ENCODE measurements around the gene NPAS2.

Gene NPAS2

DNA sequence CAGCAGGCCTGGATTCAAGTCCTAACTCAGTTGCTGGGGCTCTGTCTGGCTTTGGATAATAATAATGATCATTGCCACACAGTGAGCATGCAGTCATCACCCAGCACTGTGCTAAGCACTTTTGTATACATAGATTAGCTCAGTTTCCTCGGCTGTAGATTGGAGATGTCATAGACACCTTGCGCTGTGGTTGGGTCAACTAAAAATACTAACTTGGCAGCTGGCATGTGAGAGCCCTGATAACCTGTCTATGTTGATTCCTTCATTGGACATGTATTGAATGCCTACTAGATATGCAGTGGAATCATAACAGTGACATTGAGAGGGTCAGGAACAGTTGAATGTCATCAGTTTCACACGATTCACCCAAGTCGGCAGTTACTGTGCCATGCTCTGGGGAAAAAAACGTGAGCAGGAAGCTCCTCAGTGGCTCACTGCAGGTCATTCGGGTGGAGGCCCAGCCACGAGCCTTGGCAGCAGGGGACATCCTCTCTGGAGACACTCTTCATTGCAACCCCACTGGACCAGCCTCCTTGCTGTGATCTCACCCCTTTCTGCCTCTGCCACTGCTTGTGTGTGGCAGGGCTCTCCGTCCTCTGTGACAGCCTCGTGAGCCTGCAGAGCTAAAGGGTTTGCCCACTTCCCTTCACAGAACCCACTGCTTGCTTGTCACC, 85.3 kb downstream of the NPAS2 start:
- DNase-seq (ENCODE audit: low spot score), result no peak

DNA sequence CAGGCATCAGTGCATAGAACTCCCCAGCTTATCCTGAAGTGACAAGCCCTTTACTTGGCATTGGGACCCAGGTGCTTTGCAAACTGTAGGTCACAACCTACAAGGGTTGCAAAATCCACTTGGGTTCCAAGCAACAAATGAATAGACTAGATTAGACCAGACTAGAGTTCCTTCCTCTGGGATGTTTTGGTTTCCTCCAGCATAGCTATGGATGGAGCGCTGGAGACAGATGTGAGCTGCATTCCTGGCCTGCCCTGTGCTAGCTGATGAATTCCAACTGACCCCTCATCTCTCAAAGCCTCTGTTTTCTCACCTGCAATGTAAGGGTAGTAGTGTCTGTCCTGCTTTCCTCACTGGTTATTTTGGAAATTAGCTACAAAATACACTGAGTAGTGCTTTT, 86.2 kb downstream of the NPAS2 start:
- no peak for DNase-seq (ENCODE audit: low spot score)

DNA sequence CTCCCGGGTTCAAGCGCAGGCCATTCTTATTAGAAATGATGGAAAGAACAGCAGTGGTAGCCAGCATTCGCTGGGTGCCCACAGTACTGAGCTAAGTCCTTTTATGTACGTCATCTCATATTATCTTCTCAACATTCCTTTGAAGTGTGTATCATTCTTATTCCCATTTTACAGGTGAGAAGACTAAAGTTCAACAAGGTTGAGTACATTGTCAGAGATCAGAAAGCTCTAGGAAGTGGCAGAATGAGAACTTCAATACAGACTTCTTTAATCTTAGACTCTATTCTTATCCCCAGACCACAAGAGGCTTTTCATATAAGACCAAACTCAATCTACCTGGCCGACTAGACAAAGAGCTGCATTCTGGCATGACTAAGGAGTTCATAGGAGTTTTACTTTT, 86.7 kb downstream of the NPAS2 start:
- no peak for DNase-seq (ENCODE audit: low spot score)

DNA sequence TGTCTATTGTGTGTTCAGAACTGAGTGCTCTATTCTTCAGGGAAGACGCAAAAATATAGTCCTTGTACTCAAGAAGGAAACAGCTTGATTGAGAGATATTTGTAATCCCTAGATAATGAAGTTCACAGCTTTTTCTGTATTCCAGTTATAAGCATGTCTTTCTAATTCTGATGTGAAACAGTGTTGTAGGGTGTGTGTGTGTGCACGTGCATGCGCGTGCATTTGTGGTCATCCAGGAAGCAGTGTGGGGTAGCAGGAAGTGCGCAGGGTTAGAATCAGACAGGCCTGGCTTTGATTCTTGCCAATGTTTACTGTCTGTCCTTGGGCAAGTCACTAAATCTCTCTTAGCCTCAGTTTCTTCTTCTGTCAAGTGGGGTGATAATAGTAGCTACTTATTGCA, 87.9 kb downstream of the NPAS2 start:
- DNase-seq (ENCODE audit: low spot score), result no peak

DNA sequence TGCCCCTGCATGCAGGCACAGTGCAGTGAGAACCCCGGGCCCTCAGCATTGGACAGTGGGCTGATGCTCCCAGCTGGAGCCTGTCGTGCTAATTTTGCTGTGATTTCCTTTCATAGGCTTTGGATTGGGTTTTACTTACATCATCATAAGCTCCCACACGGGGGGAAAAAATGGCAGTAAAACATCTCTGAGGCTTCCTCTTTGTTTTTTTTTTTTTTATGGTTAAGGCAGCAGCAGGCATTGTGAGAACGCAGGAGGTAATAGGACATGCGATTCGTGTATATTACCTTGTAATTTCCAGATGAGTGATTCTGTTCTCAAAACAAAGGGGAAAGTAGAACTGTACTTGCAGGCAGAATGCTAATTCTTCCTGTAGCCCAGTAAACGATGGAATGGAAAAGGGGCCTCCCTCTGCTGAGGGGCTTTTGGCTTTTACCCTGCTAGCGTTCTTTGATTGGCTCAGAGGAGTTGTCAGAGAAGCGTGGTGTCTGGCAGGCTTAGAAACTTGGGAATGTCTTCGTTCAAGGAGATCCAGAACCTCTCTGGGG, 89.7 kb downstream of the NPAS2 start:
- DNase-seq (ENCODE audit: low spot score), result no peak

DNA sequence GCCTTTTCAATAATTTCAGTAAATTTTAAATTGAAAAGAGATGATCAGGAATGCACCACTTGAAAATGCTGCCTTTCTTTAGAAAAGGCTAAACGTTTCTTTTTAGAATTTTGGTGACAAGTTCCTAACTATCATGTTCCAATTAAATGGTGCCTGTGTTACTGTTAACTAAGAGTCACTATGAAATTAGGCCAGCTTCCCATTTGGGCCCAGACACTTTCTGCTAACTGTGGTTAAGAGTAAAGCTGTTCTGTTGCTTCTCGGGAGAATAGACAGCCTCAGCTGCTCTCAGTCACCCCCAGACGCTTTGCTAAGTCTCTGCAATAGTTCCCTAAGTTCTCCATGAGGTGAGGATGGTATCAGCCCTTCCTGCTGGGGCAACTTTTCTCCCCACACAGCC, 90.2 kb downstream of the NPAS2 start:
- no peak for DNase-seq (ENCODE audit: low spot score)

DNA sequence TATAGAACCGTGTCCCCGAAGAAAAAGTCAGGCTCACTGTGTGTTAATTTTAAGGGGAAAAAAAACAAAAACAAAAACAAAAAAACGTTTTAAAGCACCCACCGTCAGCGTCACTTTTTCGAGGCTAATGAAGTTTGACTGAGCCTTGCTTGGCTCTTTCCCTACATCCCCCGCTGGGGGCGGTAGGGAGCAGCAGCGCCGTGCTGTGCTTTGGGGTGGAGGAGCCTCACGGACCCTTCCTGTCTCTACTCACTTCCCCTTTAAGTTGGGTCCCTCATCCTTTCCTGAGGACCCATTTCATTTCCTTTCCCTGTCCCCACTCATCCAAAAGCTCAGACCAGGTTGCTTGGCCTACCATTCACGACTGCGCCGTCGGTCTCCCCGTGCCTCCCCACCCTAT, 99.4 kb downstream of the NPAS2 start:
- DNase-seq (ENCODE audit: low spot score), result no peak

DNA sequence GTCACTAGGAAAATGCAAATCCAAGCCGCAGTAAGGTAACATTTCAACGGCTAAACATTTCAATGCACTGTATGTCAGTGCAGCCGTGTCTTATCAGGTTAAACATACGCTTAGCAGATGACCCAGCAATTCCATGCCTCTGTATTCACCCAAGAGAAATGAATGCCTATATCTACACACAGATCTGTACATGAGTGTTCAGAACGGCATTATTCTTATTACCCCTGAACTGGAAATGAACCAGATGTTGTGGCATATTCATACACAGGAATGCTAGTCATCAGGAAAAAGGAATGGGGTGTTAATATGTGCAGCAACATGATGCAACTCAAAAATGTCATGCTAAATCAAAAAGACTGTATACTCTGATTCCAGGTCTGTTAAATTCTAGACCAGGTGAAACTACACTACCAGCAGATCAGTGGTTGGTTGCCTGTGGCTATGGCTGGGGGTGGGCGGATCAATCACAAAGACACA, 101.8 kb downstream of the NPAS2 start:
- no peak for DNase-seq (ENCODE audit: low spot score)

DNA sequence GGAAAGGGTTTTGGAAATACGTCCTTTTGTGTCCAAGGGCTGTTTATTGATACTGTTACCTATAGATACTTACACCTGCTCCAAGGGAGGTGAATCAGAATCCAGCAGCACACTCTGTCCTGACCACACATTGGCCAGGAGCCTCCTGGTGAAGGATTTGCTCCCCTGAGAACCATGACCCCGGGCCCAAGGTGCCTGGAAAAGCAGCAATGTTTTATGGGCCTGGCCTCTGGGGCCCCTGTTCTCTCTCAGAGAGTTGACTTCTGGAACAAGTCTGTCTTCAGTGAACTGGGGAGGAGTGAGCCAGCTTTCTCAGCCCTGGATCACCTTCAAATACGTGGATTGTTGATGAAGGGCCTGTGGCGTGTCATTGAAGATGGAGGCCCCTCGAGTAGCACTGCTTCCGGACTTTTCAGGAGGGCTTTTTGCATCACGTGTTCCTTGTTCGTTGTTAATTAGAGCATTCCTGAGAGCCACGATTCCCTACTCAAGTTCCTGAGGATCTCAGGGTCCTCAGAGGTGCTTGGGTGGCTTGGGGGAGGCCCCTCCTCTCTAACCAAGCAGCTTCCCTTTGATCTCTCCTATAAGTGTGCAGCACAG, 103.6 kb downstream of the NPAS2 start:
- DNase-seq (ENCODE audit: low spot score), result no peak

DNA sequence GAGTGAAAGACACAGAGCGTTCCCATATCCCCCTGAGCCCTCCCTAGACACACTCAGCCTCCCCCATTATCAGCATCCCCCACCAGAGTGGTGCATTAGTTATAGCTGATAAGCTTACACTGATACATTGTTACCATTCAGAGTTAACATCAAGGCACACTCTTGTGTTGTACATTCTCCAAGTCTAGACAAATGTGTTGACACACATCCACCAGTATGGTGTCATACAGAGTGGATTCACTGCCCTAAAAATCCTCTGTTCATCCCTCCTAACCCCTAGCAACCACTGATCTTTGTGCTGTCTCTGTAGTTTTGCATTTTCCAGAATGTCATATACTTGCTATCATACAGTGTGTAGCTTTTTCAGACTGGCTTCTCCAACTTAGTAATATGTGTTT, 104.2 kb downstream of the NPAS2 start:
- no peak for DNase-seq (ENCODE audit: low spot score)

DNA sequence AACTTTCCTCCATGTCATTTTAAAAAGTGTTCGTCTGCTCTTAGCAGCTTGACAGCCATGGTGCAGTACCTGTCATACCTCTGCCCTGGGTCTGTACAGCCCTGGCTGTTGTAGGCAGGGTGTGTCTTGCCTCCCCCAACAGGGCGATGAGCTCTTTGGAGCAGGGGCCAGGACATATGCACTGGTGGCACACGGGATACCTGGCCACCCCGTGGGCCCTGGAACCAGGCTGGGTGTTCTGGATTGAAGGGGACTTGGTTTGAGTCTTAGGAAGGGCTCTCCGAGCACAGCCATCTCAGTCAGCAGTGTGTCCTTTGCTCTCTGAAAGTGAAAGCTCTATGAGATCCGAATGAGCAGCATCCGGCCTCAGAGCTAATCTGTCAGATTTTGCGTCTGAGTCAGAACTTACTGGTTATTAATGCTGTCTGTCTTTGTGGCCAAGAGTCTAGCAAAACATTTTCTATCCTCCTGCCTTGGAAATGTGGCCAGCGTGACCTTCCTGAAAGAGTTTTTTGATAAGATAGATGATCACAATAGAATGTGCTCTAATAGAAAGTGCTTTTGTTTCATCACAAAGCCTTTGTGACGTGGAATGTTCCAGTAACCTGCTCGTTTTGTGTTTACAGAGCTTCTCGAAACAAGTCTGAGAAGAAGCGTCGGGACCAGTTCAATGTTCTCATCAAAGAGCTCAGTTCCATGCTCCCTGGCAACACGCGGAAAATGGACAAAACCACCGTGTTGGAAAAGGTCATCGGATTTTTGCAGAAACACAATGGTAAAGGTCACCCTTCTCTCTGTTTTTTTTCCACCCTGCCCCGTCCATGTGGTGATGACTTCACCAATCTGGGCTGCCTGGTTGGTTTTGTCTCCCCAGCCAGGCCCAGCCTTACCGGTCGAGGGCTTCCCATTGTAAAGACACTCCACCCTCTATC, 104.8 kb downstream of the NPAS2 start:
- DNase-seq (ENCODE audit: low spot score), result peak; percentile 52

DNA sequence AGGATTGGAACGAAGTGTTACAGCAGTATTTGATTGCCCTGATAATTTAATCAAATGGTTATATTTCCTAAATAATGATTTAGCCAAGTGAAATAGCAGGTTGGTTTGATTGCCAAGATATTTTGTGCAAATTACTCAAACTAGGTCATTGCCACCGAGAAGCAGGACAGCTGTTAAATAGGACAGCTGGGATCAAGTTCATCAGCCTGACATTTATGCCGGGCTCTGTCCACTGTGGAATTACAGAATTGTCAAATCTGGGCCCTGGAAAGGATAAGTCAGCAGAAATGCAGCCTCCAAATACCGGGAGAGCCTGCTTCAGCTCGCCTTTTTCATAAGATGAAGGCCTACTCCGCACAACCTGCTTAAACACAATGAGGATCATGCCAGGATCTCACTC, 108.3 kb downstream of the NPAS2 start:
- no peak for DNase-seq (ENCODE audit: low spot score)

DNA sequence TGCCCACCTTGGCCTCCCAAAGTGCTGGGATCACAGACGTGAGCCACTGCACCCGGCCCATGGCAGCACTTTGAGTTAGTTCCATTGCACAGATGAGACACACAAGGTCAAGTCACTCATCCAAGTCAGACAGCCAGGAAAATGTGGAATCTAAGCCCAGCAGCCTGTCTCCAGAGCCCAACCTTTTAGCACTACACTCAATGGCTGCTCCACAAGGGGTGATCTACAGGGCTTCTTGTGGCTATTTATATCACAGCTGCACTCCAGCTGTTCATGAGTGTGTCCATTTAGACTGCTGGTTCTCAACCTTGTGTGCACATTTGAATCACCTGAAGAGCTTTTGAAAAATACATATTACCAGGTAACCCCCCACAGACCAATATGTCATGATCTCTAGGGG, 109.2 kb downstream of the NPAS2 start:
- no peak for DNase-seq (ENCODE audit: low spot score)

DNA sequence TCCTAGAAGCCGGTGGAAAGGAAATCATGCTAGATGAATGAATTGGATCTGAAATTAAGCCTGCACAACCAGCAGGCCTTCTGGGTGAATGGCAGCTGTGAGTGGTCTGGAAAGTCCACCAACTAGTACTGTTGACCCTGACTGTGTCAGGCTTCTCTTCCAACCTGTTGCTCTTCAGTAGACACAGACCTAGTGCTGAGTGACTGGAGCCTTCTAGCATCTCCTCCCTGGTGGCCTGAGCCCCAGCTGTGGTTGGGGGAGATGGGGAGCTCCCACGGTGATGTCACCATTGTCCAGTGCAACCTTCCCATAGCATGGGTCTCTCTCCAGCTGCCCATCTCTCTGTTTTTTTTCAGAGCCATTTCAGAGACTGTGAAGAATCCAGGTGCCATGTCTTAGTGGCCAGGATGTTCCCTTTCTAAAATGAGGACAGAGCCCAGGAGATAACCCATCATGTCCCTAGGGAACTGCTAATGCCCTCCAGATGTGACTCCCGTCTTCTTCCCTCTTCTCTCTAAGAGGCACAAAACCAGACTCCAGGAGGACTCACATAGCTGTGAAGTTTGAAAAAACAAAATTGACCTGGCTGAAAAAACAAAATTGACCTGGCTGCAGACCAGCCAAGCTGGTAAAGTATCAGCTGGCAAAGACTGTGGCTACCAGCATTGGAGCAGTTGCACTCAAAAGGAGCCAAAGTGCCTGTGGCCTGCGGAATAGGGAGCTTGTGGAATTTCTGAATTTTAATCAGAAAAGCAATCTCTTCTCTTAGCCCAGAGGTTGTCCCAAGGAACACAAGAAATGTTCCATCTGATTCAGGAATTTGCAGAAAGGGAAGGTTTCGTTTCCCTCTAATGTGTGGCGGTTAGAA, 114.8 kb downstream of the NPAS2 start:
- no peak for DNase-seq (ENCODE audit: low spot score)

DNA sequence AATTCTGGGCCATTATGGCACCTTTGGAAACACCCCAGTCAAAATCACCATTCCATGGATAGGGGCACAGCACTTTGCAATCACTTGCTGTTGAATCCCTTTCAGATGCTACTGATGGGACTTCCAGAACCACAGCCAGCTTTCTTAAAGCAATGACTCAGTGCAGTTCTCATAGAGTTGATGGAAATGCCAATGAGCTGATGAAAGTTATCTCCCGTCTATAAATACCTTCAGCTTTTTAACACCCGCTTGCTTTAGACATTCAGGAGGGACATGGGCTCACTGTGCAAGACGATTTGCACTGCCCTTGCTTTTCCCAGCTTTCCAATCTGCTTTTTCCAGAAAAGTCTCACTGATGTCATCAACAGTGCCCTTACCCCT, 115.4 kb downstream of the NPAS2 start:
- no peak for DNase-seq (ENCODE audit: low spot score)

DNA sequence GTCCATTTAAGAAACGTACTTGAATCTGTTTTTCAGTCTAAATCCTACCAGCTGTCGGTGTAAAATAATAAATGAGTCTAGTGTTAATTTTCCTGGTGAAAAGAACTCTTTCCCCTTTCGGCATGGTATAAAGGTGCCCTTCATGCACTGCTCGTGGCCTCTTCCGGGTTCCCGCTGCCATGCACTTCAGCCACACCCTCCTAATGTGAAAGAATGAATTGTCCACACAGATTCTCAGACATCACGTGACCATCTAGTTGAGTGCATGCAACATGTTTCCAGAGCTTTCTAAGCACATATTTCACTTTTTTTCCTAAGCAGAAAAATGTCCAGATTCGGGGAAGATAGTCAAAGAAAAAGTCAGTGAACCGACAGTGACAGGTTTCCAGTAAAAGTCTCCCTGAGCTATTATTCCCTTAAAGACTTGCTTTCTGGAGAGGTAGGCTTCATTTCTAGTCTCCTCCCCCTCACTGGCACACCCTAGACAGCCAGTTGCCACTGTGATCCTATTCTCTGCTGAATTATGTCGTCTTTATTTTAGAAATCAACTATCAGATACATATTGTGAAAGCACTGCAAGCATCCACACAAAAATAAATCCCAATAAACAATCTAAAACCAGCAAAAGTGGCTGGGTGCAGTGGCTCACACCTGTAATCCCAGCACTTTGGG, 116.3 kb downstream of the NPAS2 start:
- no peak for DNase-seq (ENCODE audit: low spot score)

DNA sequence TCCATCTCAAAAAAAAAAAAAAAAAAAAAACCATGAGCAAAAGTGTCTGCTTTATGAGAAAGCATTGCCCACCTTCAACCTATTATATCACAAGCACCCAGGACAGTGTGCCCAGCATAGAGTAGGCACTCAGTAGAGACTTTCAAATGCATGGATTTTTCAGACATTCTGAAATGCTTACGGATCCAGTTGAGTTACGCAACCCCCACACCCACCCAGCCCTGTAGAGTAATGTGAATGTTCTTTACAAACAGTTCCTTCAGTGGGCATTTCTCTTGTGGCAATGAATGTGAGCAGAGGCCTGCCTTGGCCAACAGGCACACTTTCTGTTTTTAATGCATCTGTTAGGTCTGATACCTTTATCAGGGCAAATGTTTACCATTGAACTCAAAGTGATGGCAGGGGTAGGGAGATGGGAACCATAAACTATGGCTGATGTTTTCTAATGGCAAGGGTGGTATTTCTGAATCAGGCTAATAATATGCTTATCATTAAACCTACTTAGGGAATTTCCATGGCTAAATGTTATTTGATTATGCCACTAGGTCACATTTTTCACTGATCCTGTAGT, 117.1 kb downstream of the NPAS2 start:
- DNase-seq (ENCODE audit: low spot score), result no peak

DNA sequence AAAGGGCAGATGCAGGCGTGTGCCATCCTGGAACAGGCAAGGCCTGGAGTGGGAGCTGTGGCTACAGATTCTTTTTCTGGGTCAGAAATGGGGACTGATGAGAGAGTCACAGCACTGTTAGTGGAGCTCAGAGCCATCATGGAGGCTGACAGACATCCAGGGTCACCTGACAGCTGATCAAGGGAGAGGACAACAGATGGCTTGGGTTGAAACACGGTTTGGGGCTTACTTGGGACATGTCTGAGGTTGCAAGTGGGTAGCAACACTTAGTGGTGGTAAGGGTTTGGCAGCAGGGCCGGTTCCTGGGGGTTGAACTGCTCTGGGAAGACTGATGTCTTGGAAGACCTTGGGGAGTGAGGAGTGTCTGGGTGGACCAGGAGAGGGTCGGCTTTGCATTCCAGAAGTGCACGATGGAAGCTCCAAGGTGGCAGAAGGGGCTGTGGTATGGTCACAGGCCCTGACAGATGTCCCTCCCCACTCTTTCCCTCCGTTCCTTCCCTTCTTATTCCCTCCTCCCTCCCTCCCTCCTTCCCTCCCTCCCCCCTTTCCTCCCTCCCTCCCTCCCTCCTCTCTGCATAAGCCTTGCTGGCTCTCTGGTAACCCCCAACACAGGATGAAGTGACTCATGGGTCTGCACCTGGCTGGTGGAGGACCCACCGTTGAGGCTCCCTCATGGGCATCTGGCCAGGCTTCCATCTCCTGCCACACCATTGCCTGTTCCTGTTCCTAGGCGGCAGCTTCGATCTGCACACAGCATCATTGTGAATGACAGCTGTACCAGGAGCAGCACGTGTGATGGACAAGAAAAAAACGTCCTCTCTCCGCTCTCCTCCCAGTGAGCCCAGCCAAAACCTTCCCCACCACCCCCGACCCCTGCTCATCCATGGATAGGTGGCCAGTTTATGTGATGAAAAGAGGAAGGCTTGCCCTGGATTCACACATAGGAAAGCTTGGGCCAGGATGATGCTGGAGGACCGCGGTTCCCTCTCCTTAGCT, 118.4 kb downstream of the NPAS2 start:
- DNase-seq (ENCODE audit: low spot score), result no peak

DNA sequence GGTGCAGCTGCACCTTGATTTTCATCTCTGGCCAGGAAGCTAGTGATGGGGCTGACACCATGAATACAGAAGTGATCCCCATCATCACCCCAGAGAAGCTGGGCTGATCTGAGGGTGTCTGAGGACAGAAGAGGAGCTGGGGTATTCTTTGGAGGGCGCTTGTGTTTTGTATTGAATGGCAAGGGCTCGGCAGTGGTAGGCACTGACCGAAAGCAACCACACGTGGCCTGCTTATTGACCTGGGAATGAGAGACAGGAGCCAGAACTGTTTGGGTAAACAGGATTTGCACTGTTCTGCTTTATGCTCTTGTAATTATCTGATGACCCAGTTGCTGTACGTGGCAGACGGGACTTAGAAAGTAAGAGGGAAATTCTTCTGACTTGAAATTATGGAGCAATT, 119.5 kb downstream of the NPAS2 start:
- DNase-seq (ENCODE audit: low spot score), result no peak

DNA sequence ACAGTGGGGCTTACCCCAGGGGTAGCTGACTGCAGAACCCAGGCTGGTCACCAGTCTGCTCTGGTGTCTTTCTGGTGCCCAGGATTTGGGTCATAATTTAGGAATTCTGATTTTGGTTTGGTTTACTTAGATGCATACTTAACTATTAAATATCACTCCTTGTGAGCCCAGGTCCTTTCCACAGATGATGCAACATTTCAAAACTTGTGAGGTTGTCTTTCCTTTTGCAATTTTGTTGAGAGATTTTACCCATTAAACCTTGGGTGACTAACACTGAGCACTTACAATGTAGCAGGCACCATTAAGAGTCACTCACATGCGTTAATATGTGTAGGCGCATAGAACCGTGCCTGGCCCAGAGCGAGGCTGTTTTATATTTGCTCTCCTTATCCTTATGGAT, 120.3 kb downstream of the NPAS2 start:
- DNase-seq (ENCODE audit: low spot score), result no peak

Data from CD4-positive, alpha-beta T cell treated with Interleukin-15 for 4 hours (primary cell).